Stimulated activated effector memory CD8-positive, alpha-beta T cell treated with anti-CD3 and anti-CD28 coated beads, Interleukin-12 subunit alpha, Interleukin-12 subunit beta, amount 100 ng/mL, for 72 hours (primary cell): ENCODE measurements around the gene NARS2.

Experiments
- ATAC-seq: fragments of 150-1000 bp; cut with Tn5 transposase; 2 replicates; pipeline ENCODE4 v1.10.0; 2021
- DNase-seq, 2 donors: peaks; one replicate each; pipeline ENCODE4 v3.0.0; 2021 to 2022; ENCODE audit warnings: low spot score in 2 of 2
- H3K27ac Mint-ChIP-seq: one replicate; pipeline ENCODE4 v1.8.0; 2022; ENCODE audit warnings: mild to moderate bottlenecking, mixed read lengths
- H3K36me3 Mint-ChIP-seq: one replicate; pipeline ENCODE4 v1.8.0; 2022; ENCODE audit warnings: mild to moderate bottlenecking, mixed read lengths
- H3K4me1 Mint-ChIP-seq: one replicate; pipeline ENCODE4 v1.8.0; 2022; ENCODE audit warnings: mixed read lengths
- H3K4me3 Mint-ChIP-seq: one replicate; pipeline ENCODE4 v1.8.0; 2022; ENCODE audit warnings: mild to moderate bottlenecking, mixed read lengths
- H3K9me3 Mint-ChIP-seq: one replicate; pipeline ENCODE4 v1.8.0; 2022; ENCODE audit warnings: mixed read lengths

NARS2 gene

GRCh38 chr11:78504181-78504580 is 70.5 kb downstream of the NARS2 start:
- no peak overlapping the region for H3K4me3 Mint-ChIP-seq
- H3K27ac Mint-ChIP-seq = no peak overlapping the region
- peaks cover 7% of the 10 kb centered on the region for H3K4me1 Mint-ChIP-seq
- H3K9me3 Mint-ChIP-seq = peaks cover 2% of the 10 kb centered on the region
- DNase-seq (no peak), ATAC-seq (no peak)
- H3K36me3 Mint-ChIP-seq = peaks cover 8% of the 10 kb centered on the region

- H3K9me3 Mint-ChIP-seq = no peaks in the 10 kb centered on the region
- ATAC-seq (no peak), DNase-seq (no peak)
- no peaks in the 10 kb centered on the region for H3K4me1 Mint-ChIP-seq
- no peaks in the 10 kb centered on the region for H3K36me3 Mint-ChIP-seq
- H3K27ac Mint-ChIP-seq = no peak overlapping the region
- no peak overlapping the region for H3K4me3 Mint-ChIP-seq
Observed at GRCh38 chr11:78499971-78500370, 74.7 kb downstream of the NARS2 start.

GRCh38 chr11:78497293-78497692 is 77.4 kb downstream of the NARS2 start:
- no peak overlapping the region for H3K27ac Mint-ChIP-seq
- ATAC-seq (no peak), DNase-seq (no peak)
- H3K4me1 Mint-ChIP-seq = no peaks in the 10 kb centered on the region
- H3K36me3 Mint-ChIP-seq = no peaks in the 10 kb centered on the region
- no peaks in the 10 kb centered on the region for H3K9me3 Mint-ChIP-seq
- no peak overlapping the region for H3K4me3 Mint-ChIP-seq

- H3K27ac Mint-ChIP-seq = no peak overlapping the region
- ATAC-seq (no peak), DNase-seq (no peak)
- no peaks in the 10 kb centered on the region for H3K36me3 Mint-ChIP-seq
- H3K4me1 Mint-ChIP-seq = no peaks in the 10 kb centered on the region
- no peak overlapping the region for H3K4me3 Mint-ChIP-seq
- H3K9me3 Mint-ChIP-seq = no peaks in the 10 kb centered on the region
Observed at GRCh38 chr11:78493413-78493975, 81.2 kb downstream of the NARS2 start.

GRCh38 chr11:78492973-78493372 is 81.7 kb downstream of the NARS2 start:
- ATAC-seq (no peak), DNase-seq (no peak)
- no peak overlapping the region for H3K4me3 Mint-ChIP-seq
- H3K36me3 Mint-ChIP-seq = peaks cover 4% of the 10 kb centered on the region
- H3K9me3 Mint-ChIP-seq = no peaks in the 10 kb centered on the region
- no peaks in the 10 kb centered on the region for H3K4me1 Mint-ChIP-seq
- no peak overlapping the region for H3K27ac Mint-ChIP-seq

GRCh38 chr11:78489184-78489583 is 85.5 kb downstream of the NARS2 start:
- ATAC-seq (no peak), DNase-seq (no peak)
- Mint-ChIP-seq H3K9me3 (no peaks in the 10 kb centered on the region), H3K36me3 (peaks cover 29% of the 10 kb centered on the region), H3K27ac (no peak overlapping the region), H3K4me1 (no peaks in the 10 kb centered on the region), H3K4me3 (no peak overlapping the region)

GRCh38 chr11:78478536-78478935 is 96.1 kb downstream of the NARS2 start:
- ATAC-seq = no peak
- Mint-ChIP-seq H3K4me1 (peaks cover 9% of the 10 kb centered on the region), H3K36me3 (no peaks in the 10 kb centered on the region), H3K27ac (no peak overlapping the region), H3K9me3 (no peaks in the 10 kb centered on the region), H3K4me3 (no peak overlapping the region)
- no peak for DNase-seq

- no peaks in the 10 kb centered on the region for H3K4me1 Mint-ChIP-seq
- H3K36me3 Mint-ChIP-seq = no peaks in the 10 kb centered on the region
- DNase-seq (no peak), ATAC-seq (no peak)
- H3K4me3 Mint-ChIP-seq = no peak overlapping the region
- H3K9me3 Mint-ChIP-seq = peaks cover 3% of the 10 kb centered on the region
- no peak overlapping the region for H3K27ac Mint-ChIP-seq
Observed at GRCh38 chr11:78476066-78476465, 98.6 kb downstream of the NARS2 start.

GRCh38 chr11:78474451-78474850 is 100.2 kb downstream of the NARS2 start:
- no peaks in the 10 kb centered on the region for H3K4me1 Mint-ChIP-seq
- DNase-seq (no peak), ATAC-seq (no peak)
- no peak overlapping the region for H3K27ac Mint-ChIP-seq
- H3K36me3 Mint-ChIP-seq = no peaks in the 10 kb centered on the region
- H3K9me3 Mint-ChIP-seq = peaks cover 3% of the 10 kb centered on the region
- no peak overlapping the region for H3K4me3 Mint-ChIP-seq

- Mint-ChIP-seq H3K27ac (no peak overlapping the region), H3K4me3 (no peak overlapping the region), H3K9me3 (peaks cover 3% of the 10 kb centered on the region), H3K36me3 (peaks cover 6% of the 10 kb centered on the region), H3K4me1 (no peaks in the 10 kb centered on the region)
- ATAC-seq (no peak), DNase-seq (no peak)
Observed at GRCh38 chr11:78472905-78473304, 101.8 kb downstream of the NARS2 start.

GRCh38 chr11:78472382-78472781 is 102.3 kb downstream of the NARS2 start:
- Mint-ChIP-seq H3K4me1 (no peaks in the 10 kb centered on the region), H3K4me3 (no peak overlapping the region), H3K27ac (no peak overlapping the region), H3K9me3 (peaks cover 3% of the 10 kb centered on the region), H3K36me3 (peaks cover 6% of the 10 kb centered on the region)
- DNase-seq (no peak), ATAC-seq (no peak)

GRCh38 chr11:78470861-78471442 is 103.7 kb downstream of the NARS2 start:
- H3K9me3 Mint-ChIP-seq = peaks cover 3% of the 10 kb centered on the region
- no peak overlapping the region for H3K27ac Mint-ChIP-seq
- peaks cover 2% of the 10 kb centered on the region for H3K4me1 Mint-ChIP-seq
- no peak overlapping the region for H3K4me3 Mint-ChIP-seq
- ATAC-seq (no peak), DNase-seq (no peak)
- H3K36me3 Mint-ChIP-seq = peaks cover 6% of the 10 kb centered on the region

- H3K4me1 Mint-ChIP-seq = peaks cover 12% of the 10 kb centered on the region
- no peak overlapping the region for H3K4me3 Mint-ChIP-seq
- H3K36me3 Mint-ChIP-seq = peaks cover 12% of the 10 kb centered on the region
- DNase-seq (no peak), ATAC-seq (no peak)
- H3K9me3 Mint-ChIP-seq = peaks cover 3% of the 10 kb centered on the region
- H3K27ac Mint-ChIP-seq = no peak overlapping the region
Observed at GRCh38 chr11:78469896-78470295, 104.8 kb downstream of the NARS2 start.

GRCh38 chr11:78467931-78468330 is 106.7 kb downstream of the NARS2 start:
- peaks cover 20% of the 10 kb centered on the region for H3K4me1 Mint-ChIP-seq

GRCh38 chr11:78467370-78467769 is 107.3 kb downstream of the NARS2 start:
- no peak for DNase-seq
- Mint-ChIP-seq H3K27ac (no peak overlapping the region), H3K9me3 (peaks cover 3% of the 10 kb centered on the region), H3K36me3 (peaks cover 19% of the 10 kb centered on the region), H3K4me1 (peaks cover 20% of the 10 kb centered on the region), H3K4me3 (no peak overlapping the region)
- ATAC-seq = no peak

More at GRCh38 chr11:78467931-78468330, 106.7 kb downstream of the NARS2 start:
- DNase-seq (no peak), ATAC-seq (no peak)
- Mint-ChIP-seq H3K36me3 (peaks cover 18% of the 10 kb centered on the region), H3K9me3 (peaks cover 3% of the 10 kb centered on the region), H3K4me3 (no peak overlapping the region), H3K27ac (no peak overlapping the region)

- H3K36me3 Mint-ChIP-seq = peaks cover 37% of the 10 kb centered on the region
- H3K4me1 Mint-ChIP-seq = peaks cover 23% of the 10 kb centered on the region
- peak; percentile 100 for ATAC-seq
- H3K9me3 Mint-ChIP-seq = no peaks in the 10 kb centered on the region
- H3K4me3 Mint-ChIP-seq = peak overlapping the region; percentile 56
- peak overlapping the region; percentile 87 for H3K27ac Mint-ChIP-seq
- peak; percentile 32 to 80 for DNase-seq
Observed at GRCh38 chr11:78465169-78465942, 109.3 kb downstream of the NARS2 start.
